Ishikawa (cell line): Measurements from ENCODE around the gene ABL1.

Source experiments
- TAF1 ChIP-seq: IDR thresholded peaks from 2 replicates; pipeline ENCODE4 v1.6.1; 2012; ENCODE audit warnings: low read depth, mild to moderate bottlenecking
- ZBTB7A ChIP-seq: IDR thresholded peaks from 2 replicates; pipeline ENCODE4 v1.6.1; 2012; ENCODE audit warnings: low read depth
- TF ChIP-seq, protein P1 (sequence below): IDR thresholded peaks from 2 replicates; pipeline ENCODE4 v1.6.1; 2012; ENCODE audit warnings: low read depth, mild to moderate bottlenecking

DNA sequence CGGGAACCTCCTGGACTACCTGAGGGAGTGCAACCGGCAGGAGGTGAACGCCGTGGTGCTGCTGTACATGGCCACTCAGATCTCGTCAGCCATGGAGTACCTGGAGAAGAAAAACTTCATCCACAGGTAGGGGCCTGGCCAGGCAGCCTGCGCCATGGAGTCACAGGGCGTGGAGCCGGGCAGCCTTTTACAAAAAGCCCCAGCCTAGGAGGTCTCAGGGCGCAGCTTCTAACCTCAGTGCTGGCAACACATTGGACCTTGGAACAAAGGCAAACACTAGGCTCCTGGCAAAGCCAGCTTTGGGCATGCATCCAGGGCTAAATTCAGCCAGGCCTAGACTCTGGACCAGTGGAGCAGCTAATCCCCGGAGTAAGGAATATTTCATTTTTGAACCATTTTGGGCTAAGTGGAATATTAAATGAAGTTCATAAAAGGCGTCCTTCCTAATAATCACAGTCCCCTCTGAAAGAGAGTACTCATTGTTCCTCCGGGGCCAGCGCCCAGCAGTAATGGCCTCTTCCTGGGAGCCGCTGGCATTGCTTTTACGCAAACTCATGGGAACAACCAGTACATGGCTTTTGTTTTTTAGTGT lies 38.0 kb downstream of the ABL1 start:
- TF ChIP-seq TAF1 (no peak), ZBTB7A (no peak)
- TF ChIP-seq, protein P1, sequence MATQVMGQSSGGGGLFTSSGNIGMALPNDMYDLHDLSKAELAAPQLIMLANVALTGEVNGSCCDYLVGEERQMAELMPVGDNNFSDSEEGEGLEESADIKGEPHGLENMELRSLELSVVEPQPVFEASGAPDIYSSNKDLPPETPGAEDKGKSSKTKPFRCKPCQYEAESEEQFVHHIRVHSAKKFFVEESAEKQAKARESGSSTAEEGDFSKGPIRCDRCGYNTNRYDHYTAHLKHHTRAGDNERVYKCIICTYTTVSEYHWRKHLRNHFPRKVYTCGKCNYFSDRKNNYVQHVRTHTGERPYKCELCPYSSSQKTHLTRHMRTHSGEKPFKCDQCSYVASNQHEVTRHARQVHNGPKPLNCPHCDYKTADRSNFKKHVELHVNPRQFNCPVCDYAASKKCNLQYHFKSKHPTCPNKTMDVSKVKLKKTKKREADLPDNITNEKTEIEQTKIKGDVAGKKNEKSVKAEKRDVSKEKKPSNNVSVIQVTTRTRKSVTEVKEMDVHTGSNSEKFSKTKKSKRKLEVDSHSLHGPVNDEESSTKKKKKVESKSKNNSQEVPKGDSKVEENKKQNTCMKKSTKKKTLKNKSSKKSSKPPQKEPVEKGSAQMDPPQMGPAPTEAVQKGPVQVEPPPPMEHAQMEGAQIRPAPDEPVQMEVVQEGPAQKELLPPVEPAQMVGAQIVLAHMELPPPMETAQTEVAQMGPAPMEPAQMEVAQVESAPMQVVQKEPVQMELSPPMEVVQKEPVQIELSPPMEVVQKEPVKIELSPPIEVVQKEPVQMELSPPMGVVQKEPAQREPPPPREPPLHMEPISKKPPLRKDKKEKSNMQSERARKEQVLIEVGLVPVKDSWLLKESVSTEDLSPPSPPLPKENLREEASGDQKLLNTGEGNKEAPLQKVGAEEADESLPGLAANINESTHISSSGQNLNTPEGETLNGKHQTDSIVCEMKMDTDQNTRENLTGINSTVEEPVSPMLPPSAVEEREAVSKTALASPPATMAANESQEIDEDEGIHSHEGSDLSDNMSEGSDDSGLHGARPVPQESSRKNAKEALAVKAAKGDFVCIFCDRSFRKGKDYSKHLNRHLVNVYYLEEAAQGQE, result no peak
